ENCODE measurements around the gene IL22RA2. TPM values are rescaled to one million over a fixed set of nuclear protein-coding genes. Genes with fewer than 3 reads are reported as not detected.

IL22RA2 gene
- total RNA-seq, 1 donor from 2014 or later, result not detected

DNA sequence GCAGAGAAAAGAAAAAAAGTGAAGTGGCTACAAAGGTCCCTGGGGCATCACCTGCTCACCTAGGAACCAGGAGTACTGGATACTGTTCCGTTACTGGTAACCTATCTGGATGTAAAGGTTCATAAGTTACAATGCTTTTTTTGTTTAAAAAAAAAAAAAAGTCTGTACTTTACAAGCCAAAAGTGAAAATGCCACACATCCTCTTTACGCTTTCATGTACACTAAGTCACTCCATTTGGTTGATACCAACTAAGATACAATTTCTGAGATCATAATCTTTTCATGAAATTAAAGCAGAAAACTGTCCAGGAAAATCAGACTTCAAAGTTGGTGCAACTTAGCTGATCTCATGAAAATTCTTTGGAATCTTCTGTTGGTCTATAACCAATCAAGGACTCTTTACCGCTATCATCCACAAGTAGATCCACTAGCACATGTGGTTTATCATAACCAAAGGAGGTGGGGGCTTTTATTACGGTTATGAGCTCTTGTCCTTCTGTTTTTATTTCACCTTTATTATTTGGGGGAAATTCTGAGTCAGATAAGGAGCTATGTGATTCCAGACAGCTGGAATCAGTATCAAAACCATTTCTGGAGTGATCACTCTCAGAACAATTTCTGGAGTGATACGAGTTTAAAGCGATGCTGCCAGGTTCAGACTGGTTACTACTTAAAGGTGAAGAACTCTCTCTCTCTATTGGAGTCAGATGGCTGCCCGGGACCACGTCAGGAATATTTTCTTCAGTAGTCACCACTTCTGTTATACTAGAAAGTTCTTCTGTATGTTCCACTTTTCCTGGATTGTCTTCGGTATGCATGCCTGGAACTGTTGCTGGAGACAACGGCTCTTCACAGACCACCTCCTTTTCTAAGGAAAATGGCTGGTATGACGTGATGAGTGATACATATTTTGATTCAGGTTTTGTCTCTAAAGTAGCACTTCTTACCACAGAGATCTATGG, 24.5 kb upstream of the IL22RA2 start:
- no peak for DNase-seq (ENCODE audit: low spot score in 2 of 2)
- no peak for FAIRE-seq

DNA sequence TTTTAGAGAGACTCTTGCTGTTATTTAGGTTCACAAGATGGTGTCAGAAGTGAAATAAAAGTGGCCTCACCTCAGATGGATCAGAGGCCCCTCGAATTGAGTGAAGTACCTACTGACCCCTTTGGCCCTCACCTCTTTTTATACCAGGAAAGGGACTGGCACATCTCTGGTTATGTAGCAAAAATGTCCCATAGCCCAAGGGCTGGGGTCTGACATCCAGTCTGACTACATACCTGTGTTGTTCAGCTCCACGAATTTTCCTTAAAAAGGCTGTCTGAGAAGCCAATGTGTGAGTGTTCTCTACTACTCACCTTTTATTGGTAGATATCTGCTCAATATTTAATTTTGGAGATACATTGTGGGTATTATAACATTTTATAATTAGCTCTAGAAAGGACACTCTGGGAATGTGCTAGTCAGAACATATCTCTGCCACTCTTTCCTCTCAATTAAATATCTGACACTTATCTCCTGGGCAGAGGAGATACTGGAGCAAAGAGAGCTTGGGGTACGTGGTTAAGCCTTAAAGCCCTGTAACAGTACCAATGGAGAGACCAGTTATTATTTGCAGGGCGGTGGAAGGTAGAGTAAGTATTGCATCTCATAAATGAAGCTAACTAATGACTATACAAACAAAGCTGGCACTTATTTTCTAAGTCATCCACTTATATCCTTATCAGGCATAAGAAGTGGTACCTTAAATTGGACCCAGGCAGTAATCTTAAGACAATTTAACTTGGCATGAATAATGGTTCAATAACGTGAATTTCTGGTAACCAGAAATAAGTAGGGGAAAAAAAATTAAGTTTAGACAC, 20.0 kb upstream of the IL22RA2 start:
- DNase-seq (ENCODE audit: low spot score in 2 of 2) (no peak), FAIRE-seq (no peak)

DNA sequence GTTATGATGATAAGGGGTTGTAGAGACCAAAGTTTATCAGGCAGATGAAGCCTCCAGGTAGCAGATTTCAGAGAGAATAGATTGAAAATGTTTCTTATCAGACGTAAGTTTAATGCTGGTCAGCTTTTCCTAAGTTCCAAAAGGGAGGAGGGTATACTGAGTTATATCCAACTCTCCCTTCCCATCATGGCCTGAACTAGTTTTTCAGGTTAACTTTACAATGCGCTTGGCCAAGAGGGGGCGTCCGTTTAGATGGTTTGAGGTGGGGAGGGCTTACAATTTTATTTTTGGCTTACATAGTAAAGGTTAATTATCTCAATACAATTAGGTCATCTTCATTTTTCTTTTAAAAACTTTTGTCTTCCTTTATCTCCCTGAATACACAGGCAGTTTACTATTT, 19.4 kb upstream of the IL22RA2 start:
- FAIRE-seq, result no peak

DNA sequence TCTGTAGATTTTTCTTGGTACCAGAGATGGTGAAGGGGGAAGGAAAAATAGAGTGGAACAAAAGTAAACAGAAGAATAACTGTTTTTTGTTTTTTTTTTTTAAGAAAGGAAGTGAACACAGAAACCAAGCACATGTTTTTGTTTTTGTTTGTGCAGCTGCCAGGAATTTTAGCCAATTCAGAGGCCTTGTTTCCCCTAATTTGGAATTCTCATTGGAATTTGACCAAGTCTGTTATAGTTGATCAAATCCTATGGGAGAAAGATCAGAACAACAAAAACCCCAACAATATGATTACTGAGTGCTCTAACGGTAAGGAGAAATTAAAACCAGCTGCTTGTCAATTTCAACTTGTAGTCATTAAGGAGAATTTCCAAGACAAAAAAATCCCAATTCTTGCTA, 18.2 kb upstream of the IL22RA2 start:
- DNase-seq (ENCODE audit: low spot score in 2 of 2) (no peak), FAIRE-seq (no peak)

More for the DNA sequence above, 19.4 kb upstream of the IL22RA2 start:
- DNase-seq (ENCODE audit: low spot score in 2 of 2), result no peak

DNA sequence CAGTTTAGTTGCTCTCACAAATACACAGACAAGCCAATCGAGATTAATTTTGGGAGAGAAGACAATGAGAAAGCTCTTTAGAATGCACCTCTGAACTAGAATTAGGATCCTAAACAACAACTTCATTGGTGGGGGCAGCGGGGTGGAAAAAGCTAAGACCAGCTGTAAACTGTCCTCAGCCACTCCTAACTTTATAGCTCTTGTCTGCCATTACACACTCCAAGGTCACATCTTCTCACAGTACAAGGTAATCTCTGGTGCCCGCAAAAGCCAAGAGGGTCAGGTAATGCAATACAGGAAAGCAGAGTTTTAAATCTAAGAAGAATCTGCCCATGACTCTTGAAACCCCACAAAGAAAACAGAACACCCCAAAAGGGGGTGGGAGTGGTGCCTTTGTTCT, 17.8 kb upstream of the IL22RA2 start:
- DNase-seq (ENCODE audit: low spot score in 2 of 2) (no peak), FAIRE-seq (no peak)

DNA sequence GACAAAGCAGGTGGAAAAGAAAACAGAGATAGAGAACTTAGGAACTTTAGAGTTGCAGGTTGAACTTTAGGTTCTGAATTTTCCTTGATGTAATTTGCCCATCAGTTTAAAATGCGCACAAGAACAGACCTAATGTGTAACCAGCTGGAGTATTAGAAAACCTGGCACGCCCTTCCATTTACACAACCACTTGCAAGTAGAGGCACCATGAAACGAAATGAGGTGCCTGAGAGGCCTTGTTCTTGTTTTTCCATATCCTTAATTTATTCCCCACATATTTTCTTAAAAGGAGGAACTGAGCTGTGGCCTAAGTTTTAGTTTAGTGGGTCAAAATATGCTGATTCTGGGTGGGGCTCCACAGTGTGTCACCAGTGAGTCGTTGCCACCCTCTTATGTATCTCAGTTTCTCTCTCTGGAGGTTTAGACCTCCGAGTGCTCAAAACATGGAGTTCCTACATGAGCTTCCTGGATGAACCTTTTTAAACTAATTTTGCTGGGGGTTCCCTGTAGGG, 17.2 kb upstream of the IL22RA2 start:
- FAIRE-seq (no peak), DNase-seq (ENCODE audit: low spot score in 2 of 2) (no peak)

DNA sequence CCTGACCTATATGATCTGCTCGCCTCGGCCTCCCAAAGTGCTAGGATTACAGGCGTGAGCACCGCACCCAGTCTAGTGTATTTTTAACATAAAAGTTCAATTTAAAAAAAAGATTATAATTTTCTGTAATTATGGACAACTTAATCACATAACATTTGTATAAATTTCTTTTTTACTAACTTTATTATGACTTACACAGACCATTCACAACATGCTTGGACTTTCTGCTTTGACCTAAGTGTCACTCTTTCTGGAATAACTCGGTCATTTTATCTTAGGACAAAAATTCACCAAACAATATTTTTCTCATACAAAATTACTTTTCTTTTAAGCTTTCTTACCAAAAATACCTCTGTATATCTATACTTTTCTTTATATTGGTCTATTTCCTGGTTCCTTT, 15.4 kb upstream of the IL22RA2 start:
- FAIRE-seq (no peak), DNase-seq (ENCODE audit: low spot score in 2 of 2) (no peak)

DNA sequence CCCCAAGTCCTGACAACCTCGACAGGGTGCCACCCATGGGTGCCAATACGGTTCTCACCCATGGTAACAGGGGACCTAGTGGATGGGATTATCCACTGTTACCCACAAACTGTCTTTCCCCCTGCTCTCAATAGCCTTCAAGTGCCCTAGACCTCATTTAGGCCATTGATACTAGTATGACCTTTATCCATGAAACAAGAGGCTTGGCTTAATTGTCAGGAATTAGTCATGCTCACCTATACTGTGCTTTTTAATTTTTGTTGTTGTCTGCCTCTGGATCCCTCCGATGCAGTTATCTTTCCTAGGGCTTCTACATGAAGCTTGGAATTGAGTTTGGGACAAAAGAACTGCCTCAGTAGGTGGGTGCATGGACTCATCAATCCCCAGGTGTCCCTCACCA, 11.8 kb upstream of the IL22RA2 start:
- DNase-seq (ENCODE audit: low spot score in 2 of 2) (no peak), FAIRE-seq (no peak)

DNA sequence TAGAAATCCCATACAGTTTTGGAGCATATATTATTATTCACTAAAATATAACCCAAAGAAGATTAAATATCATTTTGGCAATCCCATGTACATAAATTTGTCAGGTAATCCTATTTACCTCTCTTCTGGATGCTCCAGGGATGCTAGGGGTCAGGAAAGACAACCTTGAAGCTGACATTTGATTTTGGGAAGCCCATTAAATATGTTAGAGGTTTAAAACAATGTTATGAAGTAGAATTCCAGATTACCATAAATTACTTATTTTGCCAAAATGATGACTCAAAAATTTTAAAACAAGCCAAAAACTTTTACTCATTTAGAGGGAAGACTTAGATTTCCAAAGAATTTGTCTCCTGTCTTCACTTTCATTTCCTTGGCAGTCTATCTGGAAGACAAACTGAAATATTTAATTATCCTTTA, 9.2 kb upstream of the IL22RA2 start:
- DNase-seq (ENCODE audit: low spot score in 2 of 2) (no peak), FAIRE-seq (no peak)

DNA sequence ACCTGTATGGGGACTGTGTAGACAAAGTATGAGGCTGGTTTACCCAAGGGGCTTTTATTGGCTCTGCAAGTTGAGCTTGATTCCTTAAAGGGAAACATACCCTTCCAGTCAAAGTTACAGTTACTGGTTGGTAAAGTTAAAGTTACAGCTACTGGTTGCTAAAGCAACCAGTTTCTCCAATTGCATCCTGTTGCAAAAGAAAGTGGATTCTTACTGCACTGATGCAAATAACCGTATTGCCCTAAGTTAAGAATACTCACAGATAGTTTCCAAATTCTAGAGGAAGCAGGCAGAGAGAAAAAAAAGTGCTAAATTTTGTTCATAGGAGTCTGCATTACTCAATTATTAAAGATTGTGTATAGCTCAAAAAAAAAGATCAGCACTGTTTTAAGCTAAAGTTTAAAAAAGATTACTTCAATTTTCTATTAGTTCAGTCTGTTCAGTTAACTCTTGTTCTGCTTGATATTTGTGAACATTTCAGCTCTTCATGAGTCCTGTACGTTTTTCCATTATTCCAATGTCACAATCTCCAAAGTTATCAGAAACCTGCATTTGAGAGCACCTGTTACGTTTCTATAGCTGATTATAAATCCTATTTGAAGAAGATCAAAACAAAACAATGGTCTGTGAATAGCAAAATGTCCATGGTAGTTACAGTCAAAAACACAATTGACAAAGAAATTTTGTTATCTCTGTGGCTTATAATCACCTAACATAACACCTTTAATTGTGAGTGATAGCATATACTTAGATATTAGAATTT, 8.6 kb upstream of the IL22RA2 start:
- DNase-seq (ENCODE audit: low spot score in 2 of 2) (no peak), FAIRE-seq (no peak)

DNA sequence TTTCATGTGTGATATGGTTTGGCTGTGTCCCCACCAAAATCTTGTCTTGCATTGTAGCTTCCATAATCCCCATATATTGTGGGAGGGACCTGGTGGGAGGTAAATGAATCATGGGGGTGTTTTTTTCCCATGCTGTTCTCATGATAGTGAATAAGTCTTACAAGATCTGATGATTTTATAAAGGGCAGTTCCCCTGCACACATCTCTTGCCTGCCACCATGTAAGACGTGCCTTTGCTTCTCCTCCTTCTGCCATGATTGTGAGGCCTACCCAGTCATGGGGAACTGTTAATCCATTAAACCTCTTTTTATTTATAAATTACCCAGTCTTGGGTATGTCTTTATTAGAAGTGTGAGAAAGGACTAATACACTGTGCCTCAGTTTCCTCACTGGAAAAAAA, 4.2 kb upstream of the IL22RA2 start:
- no peak for FAIRE-seq

DNA sequence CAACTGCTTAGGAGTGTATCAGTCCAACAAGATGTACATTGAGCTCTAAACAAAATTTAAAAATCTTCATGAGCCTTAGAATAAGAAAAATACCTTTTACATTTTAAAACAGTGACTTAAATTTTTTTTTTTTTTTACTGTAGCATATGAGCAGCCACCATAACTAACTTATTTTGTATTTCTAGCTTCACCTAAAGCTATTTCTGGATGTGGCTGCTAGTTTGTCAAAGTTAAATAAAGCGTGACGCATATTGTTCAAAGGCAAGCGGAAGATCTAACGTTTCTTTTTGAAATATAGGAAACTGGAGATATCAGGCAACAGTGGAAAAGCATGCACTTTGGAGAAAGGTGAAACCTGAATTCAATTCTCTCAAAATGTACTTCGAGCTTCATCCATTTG, 3.3 kb upstream of the IL22RA2 start:
- DNase-seq (ENCODE audit: low spot score in 2 of 2), result no peak
- no peak for FAIRE-seq

More for the DNA sequence above, 4.2 kb upstream of the IL22RA2 start:
- no peak for DNase-seq (ENCODE audit: low spot score in 2 of 2)

DNA sequence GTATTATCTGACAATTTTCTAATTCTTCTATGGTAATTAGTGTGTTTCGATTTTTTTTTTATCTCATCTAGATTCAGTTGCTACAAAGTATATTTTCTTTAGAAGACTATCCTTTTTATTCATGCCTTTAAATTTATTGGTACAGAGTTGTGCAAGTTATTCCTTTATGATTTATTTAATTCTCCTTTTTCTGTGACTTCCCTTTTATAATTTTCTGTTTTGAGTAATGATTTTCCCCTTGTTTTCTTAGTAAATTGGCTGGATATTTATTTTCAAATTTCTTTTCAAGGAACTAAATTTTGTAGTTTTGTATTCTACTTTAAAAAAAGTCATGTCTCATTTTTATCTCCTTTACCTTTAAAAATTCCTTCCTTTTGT, 2.4 kb upstream of the IL22RA2 start:
- no peak for DNase-seq (ENCODE audit: low spot score in 2 of 2)
- peak; percentile 79 for FAIRE-seq

DNA sequence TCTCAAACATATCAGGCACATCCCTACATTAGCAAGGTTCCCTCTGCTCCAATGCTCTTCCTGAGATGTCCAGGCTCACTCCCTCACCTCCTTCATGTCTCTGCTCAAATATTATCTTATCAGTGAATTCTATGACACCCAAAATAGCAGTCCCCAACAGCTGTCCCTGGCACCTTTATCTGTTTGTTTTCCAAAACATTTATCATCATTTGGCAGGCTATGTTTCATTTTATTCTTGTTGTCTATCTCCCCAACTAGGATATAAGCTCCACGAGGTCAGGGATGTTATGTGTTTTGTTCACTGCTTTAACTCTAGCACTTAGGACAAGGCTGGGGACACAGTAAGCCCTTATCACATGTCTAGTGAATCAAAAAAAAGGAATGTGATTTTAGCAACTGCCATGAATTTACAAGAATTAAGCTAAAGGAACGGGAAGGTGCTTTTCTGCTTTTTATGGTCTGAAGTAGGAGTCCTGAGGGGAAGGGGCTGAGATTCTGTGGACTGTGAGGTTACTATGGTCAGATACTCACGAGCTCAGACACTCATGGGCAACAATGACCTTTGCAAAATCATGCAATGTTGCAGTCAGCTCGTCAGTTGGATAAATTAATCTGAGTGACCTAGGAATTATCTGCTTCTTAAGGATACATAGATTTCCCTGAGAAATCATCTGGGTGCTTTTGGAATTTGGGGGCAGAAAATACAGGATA, 1.9 kb upstream of the IL22RA2 start:
- DNase-seq (ENCODE audit: low spot score in 2 of 2), result no peak
- FAIRE-seq, result no peak

DNA sequence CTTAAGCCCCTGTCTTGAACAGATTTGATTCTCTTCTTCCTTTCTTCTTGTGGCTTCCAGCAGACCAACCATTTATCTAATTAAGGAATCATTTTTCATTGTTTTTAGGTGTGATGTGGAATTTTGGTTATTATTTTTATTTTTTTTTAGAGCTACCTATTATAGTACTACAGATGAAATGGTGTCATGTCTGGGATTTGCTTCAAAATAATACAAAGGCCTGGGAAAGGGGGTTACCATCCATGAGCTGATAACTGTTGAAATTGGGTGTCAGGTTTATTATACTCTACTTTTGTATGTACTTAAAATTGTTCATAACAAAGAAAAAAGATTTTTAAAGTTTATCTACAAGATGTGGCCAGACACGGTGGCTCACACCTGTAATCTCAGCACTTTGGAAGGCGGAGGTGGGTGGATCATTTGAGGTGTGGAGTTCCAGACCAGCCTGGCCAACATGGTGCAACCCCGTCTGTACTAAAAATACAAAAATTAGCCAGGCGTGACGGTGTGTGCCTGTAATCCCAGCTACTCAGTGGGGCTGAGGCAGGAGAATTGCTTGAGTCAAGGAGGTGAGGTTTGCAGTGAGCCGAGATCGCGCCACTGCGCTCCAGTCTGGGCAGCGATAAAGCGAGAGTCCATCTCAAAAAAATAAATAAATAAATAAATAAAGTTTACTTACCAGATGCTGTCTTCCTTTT, 561 bp downstream of the IL22RA2 start:
- no peak for FAIRE-seq
- DNase-seq (ENCODE audit: low spot score in 2 of 2), result no peak

DNA sequence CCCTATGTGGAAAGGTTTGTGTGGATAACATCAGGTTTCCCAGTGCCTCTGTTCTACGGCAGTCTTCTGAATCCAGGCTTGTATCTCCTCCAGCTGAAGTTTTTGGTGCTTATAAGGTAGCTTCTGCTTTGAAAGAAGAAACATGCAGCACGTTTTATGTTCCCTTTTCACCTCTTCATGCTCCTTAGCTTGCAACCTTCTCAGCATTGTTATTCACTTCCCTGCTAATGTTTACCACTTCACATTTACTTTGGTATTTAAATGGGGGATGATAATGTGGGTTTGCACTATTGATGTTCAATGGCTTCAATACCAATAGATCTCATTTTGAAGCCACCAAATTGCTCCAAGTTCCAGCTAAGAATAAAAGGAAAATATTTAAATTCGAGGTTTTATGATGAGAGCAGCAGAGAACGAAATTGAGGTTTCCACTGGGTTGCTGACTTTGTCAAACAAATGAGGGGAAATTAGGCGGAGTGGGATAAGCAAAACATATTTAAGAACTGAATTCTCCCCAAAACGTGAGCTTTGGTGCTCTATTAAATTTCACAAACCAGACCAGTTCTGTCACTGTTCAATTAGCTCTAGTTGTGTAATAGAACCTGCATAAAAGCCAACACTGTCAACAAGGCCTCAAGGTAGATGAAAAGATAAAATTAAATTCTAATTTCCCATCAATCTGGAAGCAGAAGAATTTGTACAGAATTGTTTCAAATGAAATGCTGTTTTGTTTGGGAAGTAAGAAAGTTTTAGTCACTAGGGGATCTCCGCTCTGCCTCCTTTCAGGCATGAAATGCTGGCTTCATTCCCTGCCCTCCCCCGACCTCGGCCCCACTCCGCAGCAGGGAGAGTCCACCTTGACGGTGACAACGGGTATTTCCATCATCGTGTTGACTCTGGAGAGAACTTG, 1.4 kb downstream of the IL22RA2 start:
- FAIRE-seq (no peak), DNase-seq (ENCODE audit: low spot score in 2 of 2) (no peak)

DNA sequence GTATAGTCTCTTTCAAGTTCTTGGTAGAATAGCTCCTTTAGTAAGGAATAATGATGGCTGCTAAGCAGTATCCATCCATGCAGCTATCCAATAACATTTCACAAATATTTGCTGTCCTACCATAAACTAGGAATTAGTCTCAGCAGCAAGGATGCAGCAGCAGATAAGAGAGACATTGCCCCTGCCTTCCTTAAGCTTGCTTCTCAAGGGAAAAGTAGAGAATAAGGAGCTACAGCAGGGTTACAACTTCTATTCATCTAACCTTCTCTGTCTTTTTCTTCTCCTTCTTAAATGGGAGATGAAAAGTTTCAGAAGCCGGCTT, 2.4 kb downstream of the IL22RA2 start:
- DNase-seq (ENCODE audit: low spot score in 2 of 2) (no peak), FAIRE-seq (no peak)

DNA sequence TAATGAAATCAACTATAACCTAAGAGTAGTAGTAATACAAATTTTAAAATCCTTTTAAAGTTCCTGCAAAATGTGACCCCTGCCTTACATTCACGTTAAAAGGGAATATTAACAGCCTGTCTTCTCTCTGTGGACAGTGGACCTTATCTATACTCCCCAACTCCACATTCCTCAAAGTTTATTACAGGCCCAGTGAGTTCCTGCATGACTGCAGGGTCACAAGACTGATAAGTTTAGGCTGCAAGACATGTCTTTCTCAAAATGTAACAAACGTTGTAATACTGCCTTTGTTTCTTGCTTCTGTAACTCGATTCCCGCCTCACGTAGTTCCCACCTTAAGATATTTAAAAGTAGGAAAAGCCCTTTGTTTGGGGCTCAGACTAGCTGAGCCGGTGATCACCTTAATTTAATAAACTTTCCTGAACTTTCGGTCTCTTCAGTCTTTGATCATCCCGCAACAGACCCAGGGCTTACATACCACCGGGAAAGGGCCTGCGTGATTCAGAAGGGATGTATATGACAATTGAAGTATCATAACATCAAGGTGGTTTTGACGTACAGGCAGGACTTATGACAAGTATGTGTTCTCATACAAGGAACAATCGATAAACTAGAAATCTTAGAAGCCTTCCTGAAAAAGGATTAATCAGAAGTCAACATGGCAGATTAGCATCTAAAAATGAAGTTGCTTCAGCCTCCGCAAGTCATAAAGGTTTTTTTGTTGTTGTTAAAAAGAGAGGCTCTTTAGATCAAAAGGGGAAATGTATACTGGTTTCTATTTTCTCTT, 3.0 kb downstream of the IL22RA2 start:
- FAIRE-seq (no peak), DNase-seq (ENCODE audit: low spot score in 2 of 2) (no peak)

Data from frontal cortex (tissue), 4 donors.